AG09319 (cell line): ENCODE measurements around the gene MLLT10.
"Not testable (repeated sequence)": the region's sequence is repeated elsewhere in the genome, so short reads cannot be mapped to it uniquely, and the experiment has no call there.

Experiments used
- DNase-seq: peaks from one replicate; pipeline ENCODE4 v3.0.0-alpha.2; 2010; ENCODE audit warnings: low read depth; ENCODE audit errors: extremely low read depth
- TF ChIP-seq, protein P1 (sequence below): IDR thresholded peaks from 2 replicates; pipeline ENCODE4 v1.5.1; 2011; ENCODE audit warnings: low read depth, mild to moderate bottlenecking, inconsistent platforms, low read length, moderate library complexity

The MLLT10 gene

DNA sequence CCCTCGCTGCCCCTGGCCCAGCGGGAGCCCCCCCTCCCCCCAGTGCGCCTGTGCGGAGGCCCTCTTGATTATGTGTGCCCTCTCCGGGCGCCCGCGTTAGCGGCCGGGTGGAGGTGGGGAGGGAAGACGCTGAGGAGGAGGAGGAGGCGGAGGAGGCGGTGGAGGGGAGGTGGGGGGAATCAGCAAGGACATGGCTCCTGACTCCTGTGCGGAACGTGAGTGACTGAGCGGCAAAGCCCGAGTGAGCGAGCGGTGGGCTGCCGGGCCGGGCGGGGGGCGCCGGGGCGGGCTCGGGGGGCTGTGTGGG lies 201 bp downstream of the MLLT10 start:
- no peak for DNase-seq
- TF ChIP-seq, protein P1, sequence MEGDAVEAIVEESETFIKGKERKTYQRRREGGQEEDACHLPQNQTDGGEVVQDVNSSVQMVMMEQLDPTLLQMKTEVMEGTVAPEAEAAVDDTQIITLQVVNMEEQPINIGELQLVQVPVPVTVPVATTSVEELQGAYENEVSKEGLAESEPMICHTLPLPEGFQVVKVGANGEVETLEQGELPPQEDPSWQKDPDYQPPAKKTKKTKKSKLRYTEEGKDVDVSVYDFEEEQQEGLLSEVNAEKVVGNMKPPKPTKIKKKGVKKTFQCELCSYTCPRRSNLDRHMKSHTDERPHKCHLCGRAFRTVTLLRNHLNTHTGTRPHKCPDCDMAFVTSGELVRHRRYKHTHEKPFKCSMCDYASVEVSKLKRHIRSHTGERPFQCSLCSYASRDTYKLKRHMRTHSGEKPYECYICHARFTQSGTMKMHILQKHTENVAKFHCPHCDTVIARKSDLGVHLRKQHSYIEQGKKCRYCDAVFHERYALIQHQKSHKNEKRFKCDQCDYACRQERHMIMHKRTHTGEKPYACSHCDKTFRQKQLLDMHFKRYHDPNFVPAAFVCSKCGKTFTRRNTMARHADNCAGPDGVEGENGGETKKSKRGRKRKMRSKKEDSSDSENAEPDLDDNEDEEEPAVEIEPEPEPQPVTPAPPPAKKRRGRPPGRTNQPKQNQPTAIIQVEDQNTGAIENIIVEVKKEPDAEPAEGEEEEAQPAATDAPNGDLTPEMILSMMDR, result no peak

DNA sequence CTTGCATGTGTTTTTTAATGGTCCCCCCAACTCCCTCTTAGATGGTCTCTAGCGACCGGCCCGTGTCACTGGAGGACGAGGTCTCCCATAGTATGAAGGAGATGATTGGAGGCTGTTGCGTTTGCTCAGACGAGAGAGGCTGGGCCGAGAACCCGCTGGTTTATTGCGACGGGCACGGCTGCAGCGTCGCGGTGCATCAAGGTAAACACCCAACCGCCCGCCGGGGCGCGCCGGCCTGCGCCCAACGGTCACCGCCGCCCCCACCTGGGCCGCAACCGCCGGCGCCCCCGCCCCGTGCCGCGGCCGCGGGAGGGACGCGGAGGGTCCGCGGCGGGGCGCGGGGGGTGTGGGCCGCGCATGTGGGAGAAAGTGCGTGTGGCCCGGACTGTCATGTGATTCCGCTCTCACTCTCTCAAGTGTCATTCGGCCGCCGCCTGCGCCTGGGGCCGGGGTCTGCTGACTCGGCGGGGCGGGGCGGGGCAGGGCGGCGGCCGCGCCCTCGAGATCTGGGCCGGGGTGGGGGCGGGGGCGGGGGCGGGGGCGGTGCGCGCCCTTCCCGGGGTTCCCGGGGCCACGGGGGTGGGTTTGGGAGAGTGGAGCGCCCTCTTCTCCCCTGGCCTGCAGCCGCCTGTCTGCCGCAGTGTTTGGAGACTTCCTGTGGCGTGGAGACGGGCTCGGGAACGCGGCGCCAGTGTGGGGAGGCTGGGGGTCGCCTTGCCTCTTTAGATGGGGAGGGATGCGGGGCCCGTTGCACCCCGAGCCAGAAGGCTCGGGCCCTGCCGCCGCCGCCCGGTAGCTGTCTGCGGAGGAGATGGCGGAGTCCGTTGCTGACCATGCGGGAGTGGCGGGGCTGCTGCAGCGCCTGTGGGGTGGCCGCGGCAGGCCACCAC lies 817 bp downstream of the MLLT10 start:
- TF ChIP-seq, protein P1, result no peak
- no peak for DNase-seq

DNA sequence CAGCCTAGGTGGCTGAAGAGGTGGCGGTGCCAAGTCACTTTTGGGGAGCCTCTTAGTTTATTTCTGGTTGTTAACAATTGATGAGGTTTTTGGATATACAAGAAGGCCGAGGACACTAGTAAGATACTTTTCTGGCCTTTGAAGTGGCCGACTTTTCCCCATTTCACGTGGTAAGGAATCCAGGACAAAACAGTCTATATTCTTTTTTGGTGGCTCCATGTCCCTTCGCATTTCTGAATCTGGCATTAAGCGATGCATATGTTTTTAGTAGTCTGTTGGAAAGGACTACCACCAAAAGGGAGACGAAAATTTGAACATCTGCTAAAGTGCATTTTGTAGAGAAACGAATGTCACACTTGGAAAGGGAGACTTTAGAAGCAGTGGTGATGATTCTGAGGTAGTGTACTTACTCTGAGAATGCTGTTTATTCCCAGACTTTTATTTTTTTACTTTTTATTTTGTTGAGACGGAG lies 1.5 kb downstream of the MLLT10 start:
- DNase-seq, result no peak
- TF ChIP-seq, protein P1, result no peak

DNA sequence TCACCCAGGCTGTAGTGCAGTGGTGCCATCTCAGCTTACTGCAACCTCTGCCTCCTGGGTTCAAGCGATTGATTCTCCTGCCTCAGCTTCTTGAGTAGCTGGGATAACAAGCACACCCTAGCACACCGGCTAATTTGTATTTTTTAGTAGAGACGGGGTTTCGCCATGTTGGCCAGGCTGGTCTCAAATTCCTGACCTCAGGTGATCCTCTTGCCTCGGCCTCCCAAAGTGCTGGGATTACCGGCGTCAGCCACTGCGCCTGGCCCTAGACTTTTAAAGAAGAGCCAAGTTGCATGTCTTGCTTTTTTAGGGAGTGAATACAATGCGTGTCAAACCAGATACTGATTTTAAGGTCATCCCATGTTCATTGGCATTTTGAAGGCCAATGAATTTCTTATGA lies 1.9 kb downstream of the MLLT10 start:
- not testable (repeated sequence) for DNase-seq

DNA sequence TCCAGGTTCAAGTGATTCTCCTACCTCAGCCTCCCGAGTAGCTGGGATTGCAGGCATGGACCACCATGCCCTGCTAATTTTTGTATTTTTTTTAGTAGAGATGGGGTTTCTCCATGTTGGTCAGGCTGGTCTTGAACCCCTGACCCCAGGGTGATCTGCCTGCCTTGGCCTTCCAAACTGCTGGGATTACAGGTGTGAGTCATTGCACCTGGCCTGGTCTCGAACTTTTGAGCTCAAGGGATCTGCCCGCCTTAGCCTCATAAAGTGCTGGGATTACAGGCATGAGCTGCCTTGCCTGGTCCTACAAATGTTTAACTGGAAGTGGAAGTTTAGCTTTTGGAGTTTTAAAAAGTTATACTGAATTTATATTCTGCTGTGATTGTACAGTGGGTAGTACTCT lies 2.8 kb downstream of the MLLT10 start:
- no peak for DNase-seq
- TF ChIP-seq, protein P1, result no peak

DNA sequence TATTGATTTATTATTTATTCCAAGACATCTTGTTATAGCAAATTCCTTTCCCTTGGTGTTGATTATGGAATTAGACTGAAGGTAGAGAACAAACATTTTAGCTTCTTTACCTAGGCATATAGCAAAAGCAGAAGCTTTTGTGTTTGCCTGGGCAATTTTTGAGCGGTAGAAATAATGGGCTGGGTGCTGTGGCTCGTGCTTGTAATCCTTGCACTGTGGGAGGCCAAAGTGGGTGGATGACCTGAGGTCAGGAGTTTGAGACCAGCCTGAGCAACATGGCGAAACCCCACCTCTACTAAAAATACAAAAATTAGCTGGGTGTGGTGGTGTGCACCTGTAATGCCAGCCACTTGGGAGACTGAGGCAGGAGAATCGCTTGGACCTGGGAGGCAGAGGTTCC lies 6.7 kb downstream of the MLLT10 start:
- DNase-seq, result not testable (repeated sequence)

DNA sequence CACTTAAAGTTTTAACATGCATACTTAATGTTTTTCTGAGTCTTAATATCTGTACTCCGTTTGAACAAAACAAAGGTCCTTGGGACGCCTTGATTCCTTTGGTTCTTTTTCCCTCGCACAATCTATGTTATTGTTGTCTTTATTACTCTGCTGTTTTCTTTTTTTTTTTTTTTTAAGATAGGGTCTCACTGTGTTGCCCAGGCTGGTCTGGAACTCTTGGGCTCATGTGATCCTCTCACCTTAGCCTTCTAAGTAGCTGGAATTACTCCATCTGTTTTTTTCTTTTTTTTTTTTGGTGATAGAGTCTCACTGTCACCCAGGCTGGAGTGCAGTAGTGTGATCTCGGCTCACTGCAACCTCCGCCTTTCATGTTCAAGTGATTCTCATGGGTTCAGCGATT lies 13.2 kb downstream of the MLLT10 start:
- no peak for DNase-seq
- TF ChIP-seq, protein P1, result no peak

DNA sequence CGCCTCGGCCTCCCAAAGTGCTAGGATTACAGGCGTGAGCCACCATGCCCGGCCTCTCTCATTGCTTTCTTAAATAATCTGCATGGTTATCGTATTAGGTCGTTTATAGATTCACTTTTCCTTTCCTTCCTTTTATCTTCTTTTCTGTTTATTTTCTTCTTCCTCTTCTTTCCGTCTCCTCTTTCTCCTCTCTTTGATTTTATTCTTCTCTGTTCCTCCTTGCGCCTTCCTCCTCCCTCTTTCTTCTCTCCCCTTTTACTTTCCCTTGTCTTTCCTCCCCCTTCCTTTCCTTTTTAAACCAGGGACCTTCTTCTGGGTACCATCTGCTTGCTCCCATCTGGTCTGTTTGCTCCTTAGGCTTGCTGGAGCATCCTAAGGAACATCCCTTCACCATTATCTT lies 18.6 kb downstream of the MLLT10 start:
- TF ChIP-seq, protein P1, result no peak

More for the DNA sequence above, 18.6 kb downstream of the MLLT10 start:
- DNase-seq, result no peak
